ENCODE measurements around the gene GTF3C5.

The GTF3C5 gene

DNA sequence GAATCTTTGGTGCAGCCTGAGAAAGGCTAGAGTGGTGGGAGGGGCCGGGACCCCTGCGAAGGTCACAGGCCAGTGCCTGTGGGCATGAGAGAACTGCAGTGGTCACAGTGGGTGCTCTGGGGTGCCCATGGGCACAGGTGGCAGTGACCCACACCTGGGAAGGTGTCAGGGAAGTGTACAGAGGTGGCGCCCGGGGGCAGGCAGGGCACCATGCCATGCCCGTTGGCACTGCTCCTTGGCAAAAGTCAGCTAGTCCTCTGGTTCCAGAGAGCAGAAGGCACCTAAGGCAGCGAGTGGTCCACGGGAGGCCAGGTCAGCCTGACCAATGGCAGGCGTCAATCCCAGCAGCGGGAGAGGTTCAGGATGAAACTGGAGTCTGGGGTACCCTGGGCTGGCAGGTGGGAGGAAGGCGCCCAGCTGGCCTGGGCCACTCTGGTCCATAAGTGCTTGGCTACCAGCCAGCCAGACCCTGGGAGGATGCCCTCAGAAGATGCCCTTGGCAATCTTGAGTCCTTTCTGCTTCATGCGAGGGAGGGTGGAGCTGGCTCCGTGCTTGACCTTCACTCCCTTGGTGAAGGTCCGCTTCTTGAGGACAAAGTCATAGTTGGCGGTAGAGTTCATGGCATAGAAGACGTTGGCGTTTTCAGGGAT is 67.4 kb downstream of the GTF3C5 start:
- no peak for DNase-seq

DNA sequence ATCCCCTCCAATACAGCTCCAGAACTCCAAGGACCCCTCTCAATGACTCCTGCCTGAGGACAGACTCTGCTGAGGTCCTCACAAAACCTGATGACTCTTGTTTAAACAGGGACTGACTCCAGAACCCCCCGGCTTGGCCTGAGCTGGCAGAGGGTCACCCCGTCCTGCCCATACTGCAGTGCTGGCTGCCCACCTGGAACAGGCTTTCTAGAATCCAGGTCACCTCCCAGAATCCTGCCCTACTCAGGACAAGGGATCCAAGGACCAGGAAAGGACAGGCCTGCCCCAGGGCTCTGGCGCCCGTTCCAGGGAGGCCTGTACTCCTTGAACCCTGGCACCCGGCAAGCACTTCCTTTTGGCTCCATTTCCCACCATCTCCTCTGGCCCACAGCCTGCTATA is 68.1 kb downstream of the GTF3C5 start:
- no peak for DNase-seq

DNA sequence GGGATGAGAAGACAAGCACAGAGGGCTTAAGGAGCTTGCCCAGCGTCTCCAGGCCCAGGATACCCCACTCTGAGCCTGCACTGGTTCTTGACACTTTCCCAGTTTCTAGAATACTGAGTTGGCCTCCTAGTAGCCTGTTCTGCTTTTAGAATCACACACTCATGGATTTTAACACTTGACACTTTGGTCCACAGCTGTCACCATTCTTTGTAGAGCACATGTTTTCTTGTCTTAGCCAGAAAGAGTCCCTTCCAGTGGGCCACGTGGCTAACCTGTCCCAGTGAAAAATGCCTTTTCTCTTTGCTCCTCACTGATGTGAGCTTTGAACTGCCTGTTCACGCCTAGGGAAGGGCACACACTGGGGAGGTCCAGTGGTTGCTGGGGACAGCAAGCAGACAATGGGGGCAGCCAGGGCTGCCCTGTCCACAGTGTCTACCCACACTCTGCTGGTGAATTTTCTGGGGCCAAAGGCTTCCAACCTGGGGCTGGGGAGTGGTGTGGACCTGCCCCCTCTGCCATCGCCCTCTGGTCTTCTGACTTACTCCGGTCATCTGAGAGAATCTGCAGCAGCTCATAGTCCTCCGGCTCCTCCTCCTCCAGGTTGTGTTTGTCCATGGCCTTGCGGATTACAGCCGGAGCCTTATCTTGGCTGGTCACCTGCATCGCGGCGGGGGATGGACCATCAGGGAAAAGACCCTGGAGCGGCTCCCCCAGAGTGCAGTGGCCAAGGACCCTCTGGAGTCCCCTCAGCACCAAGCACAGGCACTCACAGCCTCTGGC is 69.1 kb downstream of the GTF3C5 start:
- DNase-seq, result no peak

DNA sequence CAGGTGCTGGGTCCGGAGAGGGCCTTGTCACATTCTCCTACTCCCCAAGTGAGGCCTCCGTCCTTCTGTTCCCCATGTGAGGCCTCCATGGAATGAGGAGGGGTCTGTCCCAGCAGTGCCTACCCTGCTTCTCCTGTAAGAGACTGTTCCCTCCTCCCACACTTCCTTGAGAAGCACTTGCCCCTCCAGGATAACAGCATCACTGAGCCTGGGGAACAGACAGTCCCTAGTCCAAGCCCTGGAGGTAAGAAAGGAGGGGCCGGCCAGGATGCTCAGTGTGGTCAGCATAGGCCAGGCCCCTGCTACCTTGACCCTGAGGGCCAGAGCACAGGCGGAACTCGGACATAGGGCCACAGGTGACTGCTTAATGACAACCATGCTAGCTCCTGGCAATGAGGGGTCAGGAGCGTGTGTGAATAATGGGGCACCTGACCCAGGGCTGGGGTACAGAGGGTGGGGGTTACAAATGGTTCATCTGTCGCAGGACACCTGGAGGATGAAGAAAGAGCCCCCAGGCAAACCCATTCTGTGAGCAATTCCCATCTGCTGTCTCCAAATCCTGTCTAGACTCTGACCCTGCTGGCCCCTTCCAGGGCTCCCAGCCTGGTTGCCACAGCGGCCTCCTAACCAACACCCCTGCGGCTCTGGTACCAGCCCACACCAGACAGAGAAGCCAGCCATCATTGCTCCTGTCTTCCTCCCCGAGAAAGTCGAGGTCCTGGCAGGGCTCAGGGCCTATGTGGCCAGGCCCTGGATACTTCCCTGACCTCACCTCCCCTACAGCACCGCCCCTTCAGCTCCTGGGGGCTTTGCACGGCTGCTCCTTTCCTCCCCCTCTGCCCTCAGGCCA is 69.9 kb downstream of the GTF3C5 start:
- DNase-seq, result no peak

- DNase-seq, result no peak
Measured at GRCh38 chr9:133101356-133102189, 70.8 kb downstream of the GTF3C5 start.

DNA sequence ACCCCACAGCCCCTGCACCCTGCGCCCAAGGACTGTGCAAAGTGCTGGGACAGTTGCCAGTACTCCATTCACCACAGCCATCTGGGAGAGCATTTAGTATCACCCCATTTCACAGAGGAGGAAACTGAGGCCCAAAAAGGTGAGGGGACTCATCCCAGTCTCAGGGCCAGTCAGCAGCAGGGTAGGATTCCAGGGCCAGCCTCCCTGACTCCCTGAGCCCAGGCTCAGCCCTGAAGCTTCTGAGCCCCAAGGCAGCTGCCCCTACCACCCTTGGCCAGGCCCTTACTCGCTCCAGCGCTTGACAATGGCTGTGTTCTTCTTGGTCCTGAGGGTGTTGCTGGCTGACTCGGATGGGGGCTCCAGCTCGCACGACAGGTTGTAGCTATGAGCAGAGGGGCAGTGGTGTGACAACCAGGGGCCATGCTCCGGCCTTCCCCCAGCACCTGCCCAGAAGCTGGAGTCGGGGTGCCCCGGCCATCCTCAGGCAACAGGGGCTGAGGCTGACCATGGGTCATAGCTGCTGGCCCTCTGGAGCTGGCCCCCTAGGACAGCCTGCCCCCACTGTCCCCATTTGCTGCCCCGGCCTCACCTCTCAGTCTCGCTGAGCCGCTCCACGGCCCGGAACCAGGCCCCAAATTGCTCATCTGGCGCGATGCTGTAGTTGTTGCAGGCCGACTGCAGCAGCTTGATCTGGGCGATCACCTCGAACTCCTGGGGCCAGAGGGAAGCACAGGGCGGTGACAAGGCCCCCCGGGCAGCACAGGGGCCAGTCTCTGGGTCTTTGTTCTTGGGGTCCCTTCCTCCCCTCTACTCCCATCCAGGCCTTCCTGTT is 71.6 kb downstream of the GTF3C5 start:
- DNase-seq, result no peak

DNA sequence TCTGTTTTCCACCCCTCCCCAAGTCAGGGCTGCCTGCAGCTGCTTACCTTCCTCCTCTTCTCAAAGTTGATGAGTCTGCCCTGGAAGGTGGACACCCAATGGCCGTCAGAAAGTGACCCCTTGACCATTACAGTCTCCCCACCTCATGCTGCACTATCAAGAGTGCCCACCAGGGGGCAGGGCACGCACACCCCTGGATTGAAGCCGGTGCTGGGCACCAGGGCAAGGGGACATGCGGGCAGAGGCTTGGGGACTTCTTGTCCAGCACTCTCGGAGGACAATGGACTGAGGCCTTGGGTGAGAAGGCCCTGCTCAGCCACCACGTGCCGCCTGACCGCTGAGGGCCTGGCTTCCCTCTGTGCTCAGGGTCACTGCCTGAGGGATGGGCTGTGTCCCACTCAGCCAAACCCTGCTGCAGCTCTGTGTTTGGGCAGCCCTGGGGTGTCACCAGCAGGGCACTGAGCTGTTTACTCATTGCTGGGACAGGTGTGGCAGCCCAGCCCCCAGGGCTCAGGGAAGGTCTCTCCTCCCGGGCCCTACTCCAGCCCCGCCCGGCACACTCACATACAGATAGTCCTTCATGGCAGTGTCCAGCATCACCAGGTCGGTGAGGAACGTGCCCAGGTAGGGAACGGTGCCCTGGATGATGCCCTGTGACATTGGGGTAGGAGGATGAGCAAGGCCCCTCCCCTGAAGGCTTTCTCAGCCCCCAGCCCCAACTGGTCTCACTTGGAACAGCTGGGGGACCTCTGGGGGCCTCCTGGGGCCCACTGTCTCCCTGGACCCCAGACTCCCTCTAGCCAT is 72.6 kb downstream of the GTF3C5 start:
- peak; percentile 49 for DNase-seq

GRCh38 chr9:133103987-133104505 is 73.2 kb downstream of the GTF3C5 start:
- DNase-seq, result no peak

- DNase-seq, result no peak
Measured at GRCh38 chr9:133104718-133105460, 74.1 kb downstream of the GTF3C5 start.

GRCh38 chr9:133105461-133105770 is 74.6 kb downstream of the GTF3C5 start:
- no peak for DNase-seq

DNA sequence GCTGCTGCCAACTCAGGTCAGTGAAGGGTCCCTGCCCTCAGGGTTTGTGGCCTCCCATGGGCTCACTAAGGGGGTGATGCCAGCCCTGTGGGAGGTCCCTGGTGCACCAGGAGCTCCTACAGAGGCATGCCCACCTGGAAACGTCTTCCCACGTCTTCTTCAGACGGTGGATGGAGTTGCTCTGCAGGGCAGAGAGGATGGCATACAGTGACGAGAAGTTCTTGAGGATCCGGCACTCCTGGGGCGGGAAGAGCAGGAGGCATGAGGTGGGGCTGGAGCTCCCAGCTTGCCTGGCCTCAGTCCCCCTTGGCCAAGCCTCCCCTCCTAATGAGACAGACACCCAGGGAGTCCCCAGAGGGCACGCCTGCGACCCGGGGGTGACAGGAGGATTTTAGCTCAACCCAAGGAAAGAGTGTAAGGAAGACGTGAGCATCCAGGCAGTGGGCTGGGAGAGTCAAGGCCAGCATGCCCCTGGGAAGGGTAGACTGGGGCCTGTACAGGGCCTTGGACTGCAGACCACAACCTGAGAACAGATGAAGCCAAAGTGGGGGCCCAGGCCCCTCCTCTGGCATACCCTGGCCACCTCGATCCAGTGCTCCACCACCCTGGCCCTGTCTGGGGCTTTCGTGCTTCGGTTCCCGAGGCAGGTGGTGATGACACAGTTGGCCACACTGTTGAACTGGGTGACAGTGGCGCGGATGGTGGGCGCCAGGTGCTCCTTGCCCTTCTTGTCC is 75.9 kb downstream of the GTF3C5 start:
- no peak for DNase-seq

- DNase-seq, result no peak
Measured at GRCh38 chr9:133107245-133107722, 76.5 kb downstream of the GTF3C5 start.
